GM19455 (cell line): ENCODE results near the gene ITFG2.
"Not testable (repeated sequence)": the region's sequence is repeated elsewhere in the genome, so short reads cannot be mapped to it uniquely, and the experiment has no call there.

Experiments used
- ATAC-seq: cut with Tn5 transposase; IDR thresholded peaks from one replicate; pipeline ENCODE4 v1.9.1; 2021; ENCODE audit not compliant: unreplicated experiment

ITFG2 gene

DNA sequence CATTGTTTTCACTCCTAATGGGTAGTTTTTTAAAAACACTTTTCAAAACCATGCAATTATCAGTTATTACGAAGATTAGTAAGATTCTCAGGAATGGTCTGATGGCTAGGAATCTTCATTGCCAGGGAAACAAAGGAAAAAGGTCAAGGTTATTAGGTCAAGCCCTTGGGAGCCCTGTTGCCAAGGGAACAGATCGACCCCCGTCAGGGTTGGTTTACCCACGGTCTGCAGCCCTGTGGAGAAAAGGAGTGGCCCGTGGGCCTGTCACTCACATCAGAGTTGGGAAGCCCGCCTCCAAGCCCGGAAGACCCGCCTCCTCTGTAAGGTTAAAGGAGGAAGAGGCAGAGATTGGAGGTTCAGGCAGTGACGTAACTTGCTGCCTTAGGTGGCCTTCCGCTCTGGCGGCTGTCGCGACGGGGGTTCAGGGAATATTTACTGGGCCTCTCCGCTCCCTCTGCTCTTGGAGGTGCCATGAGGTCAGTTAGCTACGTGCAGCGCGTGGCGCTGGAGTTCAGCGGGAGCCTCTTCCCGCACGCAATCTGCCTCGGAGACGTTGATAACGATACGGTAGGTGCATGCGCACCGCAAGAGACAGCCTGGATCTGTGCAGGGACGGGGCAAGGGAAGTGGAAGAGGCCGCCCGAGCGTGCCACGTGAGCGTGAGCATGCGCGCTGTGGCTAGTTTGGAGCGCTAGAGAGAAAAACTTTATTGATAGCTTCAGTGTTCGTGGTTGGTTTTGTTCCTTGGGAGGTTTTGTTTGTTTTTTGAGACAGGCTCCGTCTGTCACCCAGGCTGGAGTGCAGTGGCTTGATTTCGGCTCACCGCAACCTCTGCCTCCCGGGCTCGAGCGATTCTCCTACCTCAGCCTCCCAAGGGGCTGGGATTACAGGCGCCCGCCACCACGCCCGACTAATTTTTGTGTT is at the start of gene ITFG2:
Gene ITFG2 (plus strand): TSS at position 379 of the 924 bp plus-strand sequence. CDS start 93 bp downstream, at position 472.
- peak; percentile 96 for ATAC-seq

DNA sequence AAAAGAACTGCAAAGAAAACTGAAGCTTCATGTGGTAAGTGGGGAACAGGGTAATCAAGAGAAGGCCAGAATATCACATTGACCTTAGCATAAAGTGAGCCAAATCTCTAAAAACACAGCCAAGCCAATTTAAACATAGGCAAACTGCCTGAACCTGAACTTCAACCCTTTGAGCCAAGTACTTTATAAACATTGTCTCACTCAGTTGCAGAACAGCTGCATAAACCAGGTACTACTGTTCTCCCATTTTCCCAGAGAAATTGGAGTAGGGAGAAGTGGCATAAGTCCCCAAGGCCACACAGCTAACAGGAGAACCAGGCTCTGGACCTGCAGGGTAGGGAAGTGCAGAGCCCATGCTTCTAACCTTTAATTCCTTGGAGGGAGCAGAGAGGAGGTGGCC is 48.1 kb upstream of the ITFG2 start:
- ATAC-seq: no peak

DNA sequence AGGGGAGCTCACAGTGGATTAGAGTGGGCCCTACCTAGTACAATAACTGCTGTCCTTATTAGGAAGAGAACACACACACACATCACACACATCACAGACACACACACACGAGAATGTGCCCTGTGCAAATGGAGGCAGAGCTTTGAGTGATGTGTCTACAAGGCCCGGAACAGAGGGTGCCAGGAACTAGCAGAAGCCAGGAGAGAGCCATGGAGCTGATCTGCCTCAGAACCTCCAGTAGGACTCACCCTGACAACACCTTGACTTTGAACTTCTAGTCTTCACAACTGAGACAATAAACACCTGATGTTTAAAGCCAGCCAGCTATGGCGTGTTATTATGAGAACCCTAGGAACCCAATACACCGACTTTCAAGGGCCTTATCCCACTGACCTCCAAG is 47.4 kb upstream of the ITFG2 start:
- no peak for ATAC-seq

DNA sequence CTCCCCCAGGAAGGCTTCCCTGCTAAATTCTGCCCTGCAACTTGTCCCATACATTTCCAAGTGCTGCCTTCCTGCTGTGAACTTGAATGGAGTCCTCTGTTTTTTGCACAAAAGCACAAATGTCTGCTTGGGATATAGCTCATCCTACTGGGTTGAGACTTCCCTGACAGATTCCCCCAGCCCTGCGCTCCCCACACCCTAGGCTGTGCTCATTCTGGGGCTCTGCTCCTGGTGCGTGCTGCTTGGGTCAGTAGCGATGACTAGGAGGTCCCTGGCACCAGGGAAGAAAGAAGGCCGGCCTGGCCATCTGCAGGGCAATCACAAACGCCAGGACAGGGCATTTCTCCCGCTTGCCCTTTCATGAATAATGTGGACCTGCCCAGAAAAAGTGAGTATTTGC is 46.9 kb upstream of the ITFG2 start:
- ATAC-seq: no peak

DNA sequence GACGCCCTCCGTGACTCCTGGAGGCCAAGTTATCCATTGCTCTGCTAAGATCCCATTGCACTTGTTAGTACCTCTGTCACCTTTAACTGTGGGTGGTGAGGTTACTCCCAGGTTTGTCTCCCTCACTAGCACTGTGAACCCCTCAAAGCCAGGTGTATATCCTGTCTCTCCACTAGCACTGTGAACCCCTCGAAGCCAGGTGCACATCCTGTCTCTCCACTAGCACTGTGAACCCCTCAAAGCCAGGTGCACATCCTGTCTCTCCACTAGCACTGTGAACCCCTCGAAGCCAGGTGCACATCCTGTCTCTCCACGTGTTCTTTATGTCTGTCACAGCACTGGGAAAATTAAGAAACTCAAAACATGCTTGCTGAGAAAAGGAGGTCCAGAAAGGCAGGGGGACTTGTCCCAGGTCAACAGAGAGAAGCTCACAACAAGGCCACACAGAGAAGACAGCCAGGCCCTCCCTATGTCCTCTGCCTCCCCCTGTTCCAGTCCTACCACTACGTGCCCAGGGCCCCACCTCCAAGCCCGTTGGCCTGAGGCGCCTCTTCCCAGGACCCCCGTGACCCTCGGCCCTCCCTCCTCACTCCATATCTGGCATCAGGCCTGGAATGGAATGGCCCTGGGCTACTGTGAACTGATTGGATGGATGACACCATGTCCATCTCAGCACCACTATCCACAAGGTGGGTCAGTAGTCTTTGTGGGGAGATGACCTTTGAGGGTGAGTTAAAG is 44.1 kb upstream of the ITFG2 start:
- ATAC-seq: no peak

DNA sequence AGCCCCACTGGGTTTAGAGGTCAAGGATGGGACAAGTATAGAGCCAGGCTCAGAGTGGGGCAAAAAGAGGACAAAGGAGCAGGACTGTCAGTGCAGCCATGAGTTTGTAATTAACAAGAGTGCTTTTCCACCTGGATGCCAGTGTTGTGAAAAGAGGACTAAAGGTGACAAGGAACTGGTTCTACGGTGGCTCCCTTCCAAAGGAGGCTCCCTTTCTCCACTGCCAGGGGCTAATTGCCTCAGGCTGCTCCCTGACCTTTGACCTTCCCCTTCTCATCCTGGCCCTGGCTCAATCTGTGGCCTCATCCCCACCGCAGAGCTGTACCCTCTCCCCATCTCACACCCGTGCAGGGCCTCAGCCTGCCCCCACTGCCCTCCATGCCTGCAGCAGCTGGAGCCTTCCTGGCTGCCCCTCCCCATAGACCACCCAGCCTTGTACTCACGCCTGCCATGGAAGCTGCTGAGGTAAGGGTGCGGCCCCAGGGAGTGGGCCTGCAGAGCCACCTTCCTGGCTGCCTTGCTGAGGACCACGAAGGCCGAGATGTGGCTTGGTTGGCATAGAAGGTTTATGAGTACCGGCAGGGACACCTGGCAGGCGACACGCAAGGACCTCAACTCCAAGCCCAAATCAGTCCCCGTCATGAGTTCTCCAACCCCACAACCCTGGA is 42.5 kb upstream of the ITFG2 start:
- ATAC-seq: no peak

DNA sequence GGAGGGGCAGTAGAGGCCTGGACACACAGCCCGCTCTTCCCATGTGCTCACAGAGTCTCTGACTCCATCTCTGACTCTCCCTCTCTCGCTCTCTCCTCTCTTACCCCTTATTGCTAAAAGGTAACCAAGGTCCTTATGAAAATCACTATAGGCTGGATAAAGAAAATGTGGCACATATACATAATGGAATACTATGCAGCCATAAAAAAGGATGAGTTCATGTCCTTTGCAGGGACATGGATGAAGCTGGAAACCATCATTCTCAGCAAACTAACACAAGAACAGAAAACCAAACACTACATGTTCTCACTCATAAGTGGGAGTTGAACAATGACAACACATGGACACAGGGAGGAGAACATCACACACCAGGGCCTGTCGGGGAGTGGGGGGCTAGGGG is 41.9 kb upstream of the ITFG2 start:
- not testable (repeated sequence) for ATAC-seq

DNA sequence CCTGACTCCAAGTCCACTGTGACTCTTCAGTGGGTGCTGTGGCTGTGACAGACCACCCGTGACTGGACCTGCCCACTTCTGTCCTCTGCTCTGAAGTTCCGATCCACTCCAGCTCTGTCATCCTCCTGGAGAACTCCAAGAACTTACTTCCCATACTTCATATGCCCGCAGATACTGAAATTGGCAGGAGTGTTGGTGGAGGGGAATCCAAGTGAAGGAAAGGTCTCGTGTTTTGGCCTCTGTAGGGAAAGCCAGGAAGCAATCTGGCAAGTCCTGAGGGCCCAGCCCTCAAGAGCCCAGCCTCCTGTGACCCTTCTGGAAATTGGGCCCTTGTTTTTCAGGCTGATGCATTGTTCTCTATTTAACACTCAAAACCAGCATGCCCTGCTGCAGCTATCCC is 40.1 kb upstream of the ITFG2 start:
- no peak for ATAC-seq

DNA sequence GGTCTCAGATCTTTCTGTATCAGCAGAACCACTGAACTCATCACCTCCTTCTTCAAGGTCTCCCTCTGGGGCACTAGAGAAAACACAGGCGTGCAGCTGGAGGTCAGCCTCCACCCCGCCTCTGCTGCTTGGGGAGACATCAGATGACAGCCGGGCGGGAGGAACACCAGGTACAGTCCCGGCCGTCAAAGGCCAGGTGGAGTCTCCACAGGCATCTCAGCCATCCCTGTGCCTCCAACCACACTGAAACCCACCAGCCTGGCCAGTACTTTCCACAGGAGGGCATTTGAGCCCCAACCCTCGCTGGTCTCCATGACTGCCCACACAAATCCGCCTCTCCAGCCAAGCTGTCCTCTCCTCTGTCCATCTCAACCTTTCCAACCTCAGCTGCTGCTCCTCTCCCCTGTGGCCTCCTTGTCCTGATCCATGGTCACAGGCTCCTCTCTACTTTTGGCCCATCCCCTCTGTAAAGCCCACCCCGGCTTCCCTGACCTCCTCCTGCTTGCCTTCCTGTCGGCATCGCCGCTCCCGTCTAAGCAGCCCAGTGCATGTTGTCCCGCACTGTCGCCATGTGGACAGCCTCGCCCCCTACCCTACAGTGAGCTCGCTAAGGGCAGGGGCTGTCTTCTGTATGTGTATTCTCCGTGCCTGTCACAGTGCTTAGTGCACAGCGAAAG is 39.1 kb upstream of the ITFG2 start:
- no peak for ATAC-seq

DNA sequence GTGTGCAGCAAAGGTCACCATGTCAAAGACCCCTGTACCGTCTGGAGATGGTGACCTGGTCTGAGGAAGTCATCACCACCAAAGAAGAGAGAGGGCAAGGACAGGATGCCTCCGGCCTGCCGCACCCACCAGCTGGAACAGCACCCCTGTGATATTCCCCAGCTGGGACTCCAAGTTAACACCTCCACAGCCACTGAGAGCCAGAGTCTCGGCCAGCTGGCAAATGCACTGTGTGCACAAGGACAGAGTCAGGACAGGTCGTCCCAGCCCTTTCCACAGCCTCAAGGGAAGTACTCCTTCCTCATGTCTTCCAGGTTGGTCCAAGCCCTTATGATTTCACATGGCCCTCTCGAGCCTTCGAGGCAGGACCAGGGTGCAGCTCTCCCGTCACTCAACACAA is 37.0 kb upstream of the ITFG2 start:
- ATAC-seq: no peak

DNA sequence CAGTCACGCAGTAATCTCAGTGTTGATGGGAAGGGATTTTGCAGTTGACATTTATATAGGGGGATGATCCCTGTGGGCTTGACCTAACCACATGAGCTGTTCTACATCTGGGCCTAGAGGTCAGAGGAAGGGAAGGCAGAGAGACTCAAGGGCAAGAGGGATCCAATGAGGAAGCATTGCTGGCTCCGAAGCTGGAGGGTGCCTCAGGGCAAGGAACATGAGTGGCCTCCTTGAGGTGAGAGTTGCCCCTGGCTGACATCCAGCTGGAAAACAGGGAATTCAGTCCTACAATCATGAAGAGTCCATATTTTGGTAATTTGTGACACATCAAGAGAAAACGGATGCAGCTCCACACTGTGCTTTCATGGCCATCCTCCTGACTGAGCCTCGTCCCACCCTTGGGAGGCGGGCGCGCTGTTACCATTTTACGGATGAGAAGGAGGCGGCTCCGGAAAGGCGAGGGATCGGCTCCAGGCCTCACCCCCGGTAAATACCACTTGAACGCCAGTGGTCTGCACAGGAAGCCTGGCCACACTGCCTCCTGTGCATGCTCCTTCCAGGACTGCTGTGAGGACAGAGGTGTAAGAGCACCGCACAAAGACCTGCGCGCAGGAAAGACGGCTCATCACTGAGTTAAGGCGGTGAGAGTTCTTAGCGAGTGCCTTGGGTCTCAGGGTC is 36.2 kb upstream of the ITFG2 start:
- ATAC-seq: no peak

DNA sequence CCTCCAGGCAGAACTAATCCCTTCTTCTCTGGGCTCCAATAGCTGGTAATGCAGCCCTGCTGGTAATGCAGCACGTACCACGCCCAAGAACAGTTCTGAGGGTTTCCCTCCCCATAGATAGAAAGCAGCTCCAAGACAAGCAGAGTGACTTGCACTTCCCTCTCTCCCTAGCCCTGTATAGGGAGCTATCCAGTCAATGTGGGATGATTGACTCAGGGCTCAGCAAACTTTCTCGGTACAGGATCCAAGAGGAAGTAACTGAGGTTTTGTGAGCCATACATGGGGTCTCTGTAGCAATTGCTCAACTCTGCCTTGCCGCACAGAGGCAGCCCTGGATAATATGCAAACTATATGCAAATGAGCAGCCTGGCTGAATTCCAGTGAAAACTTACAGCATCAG is 33.2 kb upstream of the ITFG2 start:
- ATAC-seq: no peak

DNA sequence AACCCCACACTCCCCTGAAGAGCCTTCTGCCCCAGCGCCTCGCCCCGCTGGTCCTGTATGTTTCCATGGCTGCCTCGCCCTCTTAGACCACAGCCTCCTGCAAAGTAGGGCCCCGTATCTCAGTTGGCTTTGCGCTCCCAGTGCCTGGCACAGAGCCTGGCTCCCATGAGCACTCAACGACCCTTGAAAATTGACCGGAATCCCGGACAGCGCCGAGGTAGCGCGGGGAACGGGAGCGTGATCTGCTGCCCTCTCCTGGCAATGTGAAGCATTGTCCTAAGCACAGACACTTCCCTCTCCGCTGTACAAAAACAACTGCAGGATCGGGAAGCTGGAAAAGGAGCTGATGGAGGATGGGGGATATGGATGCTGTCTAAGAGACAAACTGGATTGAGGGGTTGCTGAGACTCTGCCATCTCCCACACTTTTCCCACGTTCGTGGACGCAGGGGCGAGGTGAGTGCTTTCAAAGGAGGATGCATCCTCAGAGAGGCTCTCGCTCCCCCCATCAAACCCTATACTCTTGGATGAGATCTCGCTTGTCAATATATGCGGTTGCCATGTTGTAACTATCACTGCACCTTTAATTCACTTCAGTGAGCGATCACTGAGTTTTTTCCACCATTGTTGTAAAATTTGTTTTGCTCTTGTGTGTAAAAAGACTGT is 28.4 kb upstream of the ITFG2 start:
- no peak for ATAC-seq

DNA sequence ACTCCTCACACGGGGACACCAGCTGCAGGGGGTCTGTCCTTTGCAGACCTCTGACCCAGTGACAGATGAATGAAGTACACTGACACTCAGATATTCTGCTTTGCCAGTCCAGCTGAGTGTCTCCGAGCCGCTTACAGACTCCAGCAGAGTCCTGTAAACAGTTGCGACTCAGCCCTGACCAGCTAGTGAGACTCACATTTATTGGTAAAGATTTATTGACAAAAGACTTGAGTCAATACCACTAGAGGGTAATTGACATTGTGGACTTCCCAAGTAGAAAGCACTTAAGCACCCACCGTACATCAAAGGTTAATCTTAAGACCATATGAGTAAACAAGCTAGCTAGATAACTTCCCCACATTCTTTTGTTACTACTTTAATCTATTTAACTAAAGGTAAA is 27.5 kb upstream of the ITFG2 start:
- no peak for ATAC-seq

DNA sequence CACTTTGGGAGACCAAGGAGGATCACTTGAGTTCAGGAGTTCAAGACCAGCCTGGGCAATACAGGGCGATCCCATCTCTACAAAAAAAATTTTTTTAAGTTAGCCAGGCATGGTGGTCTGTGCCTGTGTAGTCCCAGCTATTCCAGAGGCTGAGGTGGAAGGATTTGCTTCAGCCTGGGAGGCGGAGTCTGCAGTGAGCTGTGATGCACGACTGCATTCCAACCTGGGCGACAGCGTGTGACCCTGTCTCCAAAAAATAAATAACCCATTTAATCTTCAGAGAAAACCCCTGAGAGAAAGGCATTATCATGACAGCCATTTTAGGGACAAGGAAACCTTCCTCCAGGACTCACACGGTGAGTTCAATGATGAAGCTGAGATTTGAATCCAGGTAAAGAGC is 21.4 kb upstream of the ITFG2 start:
- ATAC-seq: no peak

DNA sequence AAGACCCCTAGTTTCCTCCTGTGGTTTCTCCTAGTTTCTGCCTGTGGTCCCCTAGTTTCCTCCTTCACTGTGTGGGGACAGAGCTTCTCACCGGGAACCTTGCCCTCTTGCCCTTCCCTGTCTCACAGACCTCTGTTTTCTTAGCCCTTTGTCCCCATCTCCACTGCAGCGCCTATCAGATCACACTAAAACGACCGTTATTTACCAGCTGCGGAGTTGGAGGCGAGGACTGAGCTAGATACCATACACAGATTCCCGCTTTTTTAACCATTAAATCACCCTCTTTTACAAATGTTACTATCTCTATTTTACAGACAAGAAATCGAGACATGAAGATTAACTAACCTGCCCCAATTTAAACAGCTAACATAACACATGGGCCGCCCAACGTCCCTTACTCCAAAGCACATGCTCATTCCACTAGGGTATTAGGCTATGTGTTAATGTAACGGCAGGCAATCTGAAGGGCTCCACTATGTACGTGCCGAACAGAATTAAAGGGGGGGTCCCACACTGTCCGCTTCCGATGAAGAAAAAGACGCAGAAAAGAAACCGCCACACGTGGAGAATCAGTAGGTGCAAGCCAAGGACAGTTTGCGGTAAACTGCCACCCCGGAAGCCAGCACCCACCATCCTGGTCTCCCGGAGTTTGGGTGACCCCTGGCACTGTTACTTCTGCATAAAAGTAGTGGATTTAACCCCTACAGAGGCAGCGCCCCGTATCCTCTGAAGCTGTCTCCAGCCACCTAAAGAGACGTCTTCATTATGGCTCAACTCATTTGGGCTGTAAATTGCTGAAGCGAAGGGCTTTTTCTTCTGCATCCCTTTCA is 19.6 kb upstream of the ITFG2 start:
- ATAC-seq: no peak

DNA sequence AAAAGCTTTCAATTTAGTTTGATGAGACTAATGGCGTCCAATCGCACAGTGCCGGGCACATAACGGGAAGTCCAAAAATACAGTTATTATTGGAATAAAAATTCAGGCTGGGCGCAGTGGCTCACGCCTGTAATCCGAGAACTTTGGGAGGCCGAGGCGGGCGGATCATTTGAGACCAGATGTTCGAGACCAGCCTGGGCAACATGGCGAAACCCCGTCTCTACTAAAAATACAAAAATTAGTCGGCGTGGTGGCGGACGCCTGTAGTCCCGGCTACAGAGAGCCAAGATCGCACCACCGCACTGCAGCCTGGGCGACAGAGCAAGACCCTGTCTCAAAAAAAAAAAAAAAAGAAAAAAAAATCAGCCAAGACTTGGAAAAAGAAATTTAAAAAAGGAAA is 18.9 kb upstream of the ITFG2 start:
- no peak for ATAC-seq

DNA sequence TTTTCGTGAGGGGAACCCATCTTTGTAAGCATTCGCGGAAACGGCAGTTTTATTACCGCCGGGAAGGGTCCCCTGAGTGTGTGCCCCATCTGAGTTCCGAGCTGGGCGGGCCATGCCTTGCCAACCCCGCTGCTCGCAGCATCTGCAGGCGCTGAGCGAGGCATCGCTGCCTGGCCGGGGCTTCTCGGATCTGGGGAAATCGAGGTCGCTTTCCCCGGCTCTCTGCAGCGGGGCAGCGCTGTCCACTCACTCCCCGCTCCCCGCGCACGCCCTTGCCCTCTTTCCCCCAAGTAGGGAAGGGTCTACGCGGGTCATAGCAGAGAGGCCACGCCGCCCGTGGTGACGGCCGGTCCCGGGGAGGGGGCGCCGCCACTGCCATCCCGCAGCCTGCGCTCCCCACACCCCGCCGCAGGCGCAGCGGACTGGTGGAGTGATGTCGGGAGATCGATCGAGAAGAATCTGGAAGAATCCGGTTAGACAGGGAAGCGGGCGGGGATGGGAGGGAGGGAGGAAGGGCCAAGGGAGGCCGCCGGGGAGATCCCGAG is 18.2 kb upstream of the ITFG2 start:
- ATAC-seq: peak; percentile 10

DNA sequence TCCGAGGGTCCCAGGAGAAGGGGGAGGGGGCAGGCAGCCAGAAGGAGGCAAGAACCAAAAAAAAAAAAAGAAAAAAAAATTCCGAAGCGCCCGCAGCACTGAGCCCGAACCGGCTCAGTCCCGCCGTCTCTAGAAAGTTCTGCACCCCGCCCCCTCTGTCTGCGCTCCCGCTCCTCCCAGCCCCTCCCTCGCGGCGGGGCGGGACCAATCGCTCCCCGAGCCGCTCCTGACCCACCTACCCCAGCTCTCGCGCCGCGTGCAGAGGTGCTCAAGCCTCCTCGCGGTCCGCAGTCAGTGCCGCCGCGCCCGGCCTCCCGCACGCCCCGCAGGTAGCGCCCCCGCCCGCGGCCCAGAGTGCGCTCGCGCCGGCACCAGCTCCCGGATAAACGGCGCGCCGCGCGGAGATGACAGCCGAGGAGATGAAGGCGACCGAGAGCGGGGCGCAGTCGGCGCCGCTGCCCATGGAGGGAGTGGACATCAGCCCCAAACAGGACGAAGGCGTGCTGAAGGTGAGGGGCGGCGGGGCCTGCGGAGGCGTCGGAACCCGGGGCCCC is 17.7 kb upstream of the ITFG2 start, which contains the start of gene FKBP4:
Gene FKBP4 (plus strand): TSS at position 235 of the 554 bp plus-strand sequence. CDS start 170 bp downstream, at position 405.
- peak; percentile 81 for ATAC-seq
